GM18526 (cell line): Measurements from ENCODE around the gene TOPBP1.

Source experiments
- POLR2A ChIP-seq: IDR thresholded peaks from 3 replicates; pipeline ENCODE4 v1.6.1; 2011; ENCODE audit not compliant: insufficient read length; ENCODE audit errors: extremely low read depth

TOPBP1 gene

DNA sequence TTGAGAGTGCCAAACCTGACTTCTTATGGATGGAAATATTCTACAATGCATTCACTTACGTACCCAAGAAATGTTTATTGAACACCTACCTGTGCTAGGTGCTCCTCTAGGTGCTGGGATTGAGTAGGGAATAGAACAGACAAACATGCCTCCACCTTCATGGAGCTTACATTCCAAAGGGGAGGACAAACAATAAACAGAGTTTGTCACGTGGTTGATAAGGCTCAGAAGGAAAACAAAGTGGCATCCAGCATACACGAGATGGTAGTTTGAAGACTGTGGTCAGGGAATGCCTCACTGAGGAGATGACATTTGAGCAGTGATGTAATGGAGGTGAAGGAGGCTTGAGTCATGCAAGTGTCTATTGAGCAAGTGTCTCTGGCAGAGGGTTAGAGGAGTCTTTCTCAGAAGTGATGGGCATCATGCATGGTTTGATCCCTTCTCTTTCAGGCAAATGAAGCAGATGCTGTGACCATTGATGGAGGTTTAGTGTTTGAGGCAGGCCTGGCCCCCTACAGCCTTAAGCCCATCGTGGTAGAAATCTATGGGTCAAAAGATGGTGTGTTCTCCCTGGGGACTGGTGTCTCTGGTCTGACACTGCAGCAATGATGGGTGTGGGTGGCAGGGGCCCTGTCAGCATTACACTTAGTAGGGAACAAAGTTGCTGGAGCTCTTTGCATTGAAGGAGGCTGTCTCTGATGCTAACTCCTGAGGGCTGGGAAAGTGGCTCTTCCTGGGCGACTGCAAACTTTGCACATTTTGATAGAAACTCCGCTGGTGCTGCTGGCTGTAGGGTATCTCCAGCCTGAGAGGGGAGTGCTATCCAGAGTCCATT, 29.7 kb upstream of the TOPBP1 start:
- TF ChIP-seq POLR2A, result no peak

DNA sequence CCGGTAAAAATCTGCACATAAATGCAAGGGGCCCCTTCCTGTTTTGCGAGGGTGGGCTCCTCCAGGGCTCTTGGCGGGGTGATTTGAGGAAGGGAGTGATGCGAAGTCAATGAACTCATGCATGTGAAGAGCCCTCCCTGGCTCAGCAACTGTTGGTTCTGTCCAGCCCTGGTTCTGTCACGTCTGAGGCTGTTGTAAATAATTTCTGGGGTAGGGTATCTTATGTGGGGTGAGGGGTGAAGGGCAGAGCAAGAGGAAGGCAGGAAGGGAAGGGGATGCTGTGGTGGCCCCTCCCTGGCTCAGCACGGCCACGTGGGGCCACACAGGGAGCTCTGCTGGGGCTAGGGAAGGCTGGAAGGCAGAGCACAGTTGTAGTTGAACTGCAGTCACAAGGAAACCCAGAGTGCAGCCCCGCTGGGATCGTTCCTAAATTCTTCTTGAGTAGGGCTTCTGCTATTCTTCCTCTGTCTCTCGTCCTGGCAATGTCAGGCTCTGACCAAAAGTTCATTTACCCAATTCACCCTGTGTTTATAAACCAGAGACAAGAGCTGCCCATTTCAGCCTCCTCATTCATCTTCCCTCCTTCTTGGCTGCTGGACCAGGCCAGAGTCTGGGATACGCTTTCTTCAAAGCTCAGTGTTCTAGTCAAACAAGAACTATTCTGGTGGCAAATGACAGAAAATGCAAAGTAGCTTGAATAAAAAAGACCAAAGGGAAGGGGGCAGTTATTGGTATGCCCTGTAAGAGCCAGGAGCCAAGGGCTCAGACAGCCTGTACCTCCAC, 14.8 kb upstream of the TOPBP1 start:
- no peak for TF ChIP-seq POLR2A

DNA sequence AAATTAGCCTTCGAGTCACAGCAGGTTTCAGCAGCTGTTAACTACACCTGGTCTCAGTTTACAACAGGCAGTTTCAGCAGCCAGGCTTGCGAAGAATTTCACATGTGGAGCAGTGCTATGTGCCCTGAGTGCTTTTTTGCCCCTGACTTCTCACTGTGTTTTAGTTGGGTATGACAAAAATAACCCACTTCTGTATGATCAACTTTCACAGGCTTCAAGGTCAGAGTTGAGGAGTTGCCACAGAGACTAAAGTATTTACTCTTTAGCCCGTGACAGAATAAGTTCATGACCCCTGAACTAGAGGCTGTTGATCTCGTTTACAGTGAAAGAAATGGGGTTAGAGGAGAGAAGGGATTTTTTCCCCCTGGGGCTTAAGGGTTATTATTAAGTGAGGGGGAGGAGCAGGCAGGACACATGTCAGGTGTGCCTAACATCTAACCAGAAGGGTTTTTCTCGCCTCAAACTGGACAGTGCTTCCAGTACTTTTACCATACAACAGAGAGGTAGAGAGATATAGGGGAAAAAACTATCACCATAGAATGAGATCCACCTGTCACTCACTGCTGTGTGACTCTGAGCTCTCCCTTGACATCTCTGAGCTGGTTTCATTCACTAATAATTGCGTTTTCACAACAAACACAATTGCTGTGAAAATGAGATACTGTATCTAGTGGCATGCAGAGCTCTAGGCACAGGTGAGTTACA, 14.0 kb upstream of the TOPBP1 start:
- TF ChIP-seq POLR2A, result no peak

DNA sequence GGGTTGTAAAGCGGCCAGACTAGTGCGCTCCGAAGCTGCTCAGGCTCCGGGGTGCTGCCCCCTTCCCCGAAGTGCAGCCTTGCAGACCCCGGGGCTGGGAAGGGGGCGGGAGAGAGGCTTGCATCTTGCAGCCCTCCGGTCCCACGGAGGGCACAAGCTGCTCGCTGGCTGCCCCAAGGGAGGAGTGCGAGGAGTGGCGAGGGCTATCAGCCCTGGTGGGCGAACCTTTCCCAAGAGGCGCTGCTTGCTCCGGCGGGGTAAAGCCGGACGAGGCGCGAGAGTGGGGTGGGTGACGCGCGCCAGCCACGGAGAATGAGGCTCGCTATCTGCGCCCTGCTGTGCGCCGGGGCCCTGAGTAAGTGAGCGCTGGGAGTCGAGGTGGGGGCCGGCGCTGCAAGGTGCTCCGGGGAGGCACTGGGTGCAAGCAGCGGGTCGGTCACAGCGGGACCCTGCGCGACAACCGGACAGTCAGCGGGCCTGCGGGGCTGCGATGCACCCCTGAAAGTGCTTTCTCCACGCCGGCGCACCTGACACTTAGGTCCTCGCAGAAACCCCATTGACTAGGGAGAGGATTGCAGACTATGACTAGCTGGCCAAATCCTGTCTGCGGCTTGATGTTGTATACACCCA, 12.7 kb upstream of the TOPBP1 start:
- no peak for TF ChIP-seq POLR2A

DNA sequence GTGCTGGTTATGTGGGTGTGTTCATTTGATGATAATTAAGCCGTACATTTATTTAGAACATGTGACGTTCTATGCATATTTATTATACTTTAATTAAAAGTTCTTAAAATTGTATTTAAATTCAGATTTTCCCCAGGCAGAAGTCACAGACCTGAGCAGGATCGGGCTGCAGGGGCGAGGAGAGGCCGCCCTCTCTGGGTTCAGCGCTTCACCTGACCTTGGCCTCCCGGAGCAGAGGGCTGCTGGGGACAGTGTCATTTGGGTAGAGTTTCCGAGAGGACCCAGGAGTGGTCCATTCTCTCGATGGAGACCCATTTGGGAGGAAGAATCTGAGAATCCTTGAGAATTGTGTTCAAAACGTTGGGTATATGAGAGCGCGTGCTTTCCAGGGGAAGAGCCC, 12.0 kb upstream of the TOPBP1 start:
- TF ChIP-seq POLR2A, result no peak

DNA sequence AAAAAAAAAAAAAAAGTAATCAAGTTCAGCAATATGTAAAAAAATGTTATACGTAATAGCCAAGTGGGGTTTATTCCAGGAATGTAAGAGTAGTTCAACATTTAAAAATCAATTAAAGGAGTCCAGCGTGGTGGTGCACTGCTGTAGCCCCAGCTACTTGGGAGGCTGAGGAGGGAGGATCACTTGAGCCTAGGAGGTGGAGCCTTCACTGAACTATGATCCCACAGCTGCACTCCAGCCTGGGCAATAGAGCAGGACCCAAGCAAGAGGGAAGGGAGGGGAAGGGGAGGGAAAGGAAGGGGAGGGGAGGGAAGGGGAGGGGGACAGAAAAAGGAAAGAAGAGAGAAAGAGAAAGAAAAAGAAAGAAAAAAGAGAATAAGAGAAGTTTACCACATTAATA, 10.7 kb upstream of the TOPBP1 start:
- no peak for TF ChIP-seq POLR2A

DNA sequence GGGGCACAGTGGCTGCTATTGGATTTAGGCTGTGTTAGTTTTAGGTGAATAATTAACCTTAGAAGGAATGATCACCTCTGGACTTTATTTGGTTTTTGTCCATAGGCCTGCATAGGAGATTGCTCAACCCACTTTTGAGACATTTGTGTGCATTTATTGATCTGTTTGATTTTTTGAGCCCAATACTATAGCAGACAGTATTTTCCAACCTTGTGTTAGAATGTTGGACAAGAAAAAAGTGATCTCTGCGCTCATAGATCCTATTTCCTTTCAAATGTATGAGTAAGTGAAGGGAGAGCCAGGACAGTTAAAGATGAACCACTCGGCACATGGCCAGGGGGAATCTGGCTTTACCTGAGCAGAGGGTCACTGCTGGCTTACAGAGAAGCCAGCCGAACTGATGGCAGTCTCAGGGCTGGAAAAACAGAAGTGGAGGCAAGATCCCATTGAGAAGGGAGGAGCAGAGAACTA, 8.8 kb upstream of the TOPBP1 start:
- no peak for TF ChIP-seq POLR2A

DNA sequence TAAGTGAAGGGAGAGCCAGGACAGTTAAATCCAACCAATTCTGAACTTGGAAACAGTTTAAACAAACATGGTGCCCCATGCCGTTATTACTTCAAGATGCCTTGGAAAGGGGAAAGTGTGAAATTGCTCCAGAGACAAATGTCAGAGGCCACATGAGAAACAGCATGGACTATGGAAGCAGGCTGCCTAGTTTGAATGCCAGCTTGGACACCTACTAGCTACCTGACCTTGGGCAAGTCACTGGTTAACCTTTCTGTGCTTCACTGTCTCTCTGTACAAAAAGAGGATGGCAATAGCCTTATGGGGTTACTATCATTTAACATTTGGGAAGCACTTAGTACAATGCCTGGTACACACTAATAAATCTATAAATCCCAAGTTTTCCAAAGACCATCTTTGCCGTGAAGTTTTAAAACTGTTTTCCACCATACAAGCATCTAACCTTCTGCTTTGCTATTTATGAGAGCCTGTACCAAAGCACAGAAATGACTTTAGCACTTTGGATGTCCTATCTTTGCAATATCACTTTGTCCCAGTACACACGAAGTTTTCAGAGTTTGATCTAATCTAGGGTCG, 8.3 kb upstream of the TOPBP1 start:
- TF ChIP-seq POLR2A, result no peak

DNA sequence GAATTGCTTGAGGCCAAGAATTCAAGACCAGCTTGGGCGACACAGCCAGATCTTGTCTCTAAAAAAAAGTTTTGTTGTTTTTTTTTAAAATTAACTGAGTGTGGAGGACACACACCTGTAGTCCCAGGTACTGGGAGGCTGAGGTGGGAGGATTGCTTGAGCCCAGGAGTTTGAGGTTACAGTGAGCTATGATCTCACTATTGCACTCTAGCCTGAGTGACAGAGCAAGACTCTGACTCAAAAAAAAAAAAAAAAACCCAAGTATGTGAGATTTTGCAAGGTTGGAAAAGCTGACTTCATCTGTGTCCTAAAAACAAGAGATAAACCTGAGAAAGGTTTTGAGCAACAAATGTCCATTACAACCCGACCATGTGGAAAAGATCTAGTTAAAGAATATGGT, 5.4 kb upstream of the TOPBP1 start:
- no peak for TF ChIP-seq POLR2A

DNA sequence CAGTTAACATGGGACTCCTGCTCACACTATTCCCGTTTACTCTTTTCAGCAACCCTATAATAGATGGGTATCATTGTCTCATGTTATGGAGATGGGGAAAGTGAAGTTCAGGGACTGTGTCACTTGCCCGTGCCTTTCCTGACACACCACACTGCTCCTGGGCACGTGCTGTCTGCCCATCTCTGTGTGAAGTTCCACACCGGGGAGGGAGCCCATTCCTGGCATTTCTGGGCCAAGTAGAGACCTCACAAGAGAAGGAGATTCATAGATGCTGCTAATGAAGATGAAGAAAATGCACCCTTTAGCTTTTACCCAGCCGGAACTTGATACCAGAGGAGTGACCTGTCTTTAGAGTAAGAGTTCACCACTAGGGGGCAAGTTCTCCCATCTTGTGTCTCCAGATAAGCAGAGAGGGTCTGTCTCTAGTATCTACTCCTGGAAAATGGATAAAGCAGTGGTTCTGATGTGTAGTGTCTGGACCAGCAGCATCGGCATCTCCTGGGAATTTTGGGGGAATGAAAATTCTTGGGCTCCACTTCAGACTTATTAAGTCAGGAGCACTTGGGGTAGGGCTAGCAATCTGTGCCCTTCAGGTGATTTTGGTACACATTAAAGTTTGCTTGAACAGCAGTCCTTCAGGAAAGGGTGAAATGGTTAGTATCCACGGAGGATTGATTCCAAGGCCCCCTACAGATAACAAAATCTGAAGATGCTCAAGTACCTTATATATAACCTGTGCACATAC, 2.0 kb upstream of the TOPBP1 start:
- TF ChIP-seq POLR2A, result no peak

DNA sequence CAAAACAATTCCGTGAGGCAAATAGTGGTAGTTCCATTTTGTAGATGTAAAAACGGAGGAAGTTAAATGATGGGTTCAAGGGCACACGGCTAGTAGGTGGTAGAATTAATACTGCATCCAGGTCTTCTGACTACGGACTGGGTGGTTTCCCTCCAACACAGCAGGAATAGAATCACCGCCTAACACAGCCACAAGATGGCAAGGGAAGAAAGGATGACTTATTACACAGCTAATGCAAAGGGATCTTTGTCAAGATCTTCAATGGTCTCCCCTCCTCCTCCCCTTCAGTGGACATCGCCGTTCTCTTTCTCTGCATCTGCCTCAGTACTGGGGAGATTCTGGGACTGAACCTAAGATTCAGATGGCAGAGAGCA, 524 bp upstream of the TOPBP1 start:
- no peak for TF ChIP-seq POLR2A

DNA sequence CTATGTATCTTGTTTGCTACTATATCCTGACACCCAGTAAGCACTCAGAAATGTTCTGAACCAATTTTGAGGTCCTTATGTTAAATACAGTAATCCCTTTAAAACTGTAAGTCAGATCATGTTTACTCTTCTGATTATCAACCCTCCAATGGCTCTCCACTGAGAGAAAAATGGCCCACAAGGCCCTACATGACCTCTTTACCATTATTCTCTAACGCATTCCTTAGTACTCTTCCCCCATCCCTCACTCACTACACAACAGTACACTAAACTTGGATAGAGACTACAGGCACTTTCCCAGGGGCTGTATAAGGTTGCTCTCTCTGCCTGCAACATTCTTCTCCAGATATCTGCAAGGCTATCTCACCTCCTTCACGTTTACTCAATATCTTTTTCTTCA, 1.9 kb downstream of the TOPBP1 start:
- TF ChIP-seq POLR2A, result no peak

DNA sequence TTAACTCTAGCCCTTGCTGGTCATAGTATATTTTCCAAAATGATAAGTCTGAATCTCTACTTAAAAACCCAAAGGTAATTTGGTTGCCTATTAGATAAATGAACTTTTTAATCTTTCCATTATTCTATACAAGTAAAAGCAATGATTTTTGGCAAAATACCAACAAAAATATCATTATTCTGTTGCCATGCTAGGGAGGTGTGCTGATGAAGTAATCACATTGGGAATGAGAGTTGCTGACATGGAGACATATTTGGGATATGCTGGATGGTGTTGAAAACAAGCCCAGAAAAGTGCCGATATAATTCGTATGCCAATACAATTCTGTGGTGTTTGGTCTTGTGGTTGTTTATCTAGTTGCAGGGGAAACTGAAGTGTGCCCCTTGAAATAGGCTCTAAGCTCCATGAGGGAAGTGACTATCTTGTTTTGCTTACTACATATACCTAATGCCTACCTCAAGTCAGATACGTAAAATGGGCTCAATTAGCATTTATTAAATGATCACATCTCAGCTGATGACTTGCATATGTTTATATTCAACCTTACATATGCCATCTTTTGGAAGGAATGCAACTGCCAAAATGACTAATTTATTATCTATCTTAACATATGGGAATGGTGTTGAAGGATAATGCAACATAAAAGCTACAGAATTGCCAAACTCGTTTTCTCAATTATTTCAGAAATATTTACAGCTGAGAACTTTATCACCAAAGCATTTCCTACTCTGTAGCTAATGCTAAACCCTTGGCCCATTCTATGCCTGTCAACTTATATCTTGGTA, 5.8 kb downstream of the TOPBP1 start:
- TF ChIP-seq POLR2A, result no peak
